Neural progenitor cell (in vitro differentiated cells): ENCODE results near the gene CCDC18.

ENCODE experiments used
- CTCF ChIP-seq: fragments of 200-600 bp; sonication (generic); IDR thresholded peaks from 2 replicates; pipeline ENCODE4 v1.5.1; 2017; ENCODE audit warnings: antibody characterized with exemption, mild to moderate bottlenecking
- EZH2 ChIP-seq: fragments of 200-600 bp; sonication (generic); IDR thresholded peaks from 2 replicates; pipeline ENCODE4 v1.6.1; 2017; ENCODE audit warnings: antibody characterized with exemption, mild to moderate bottlenecking, moderate library complexity
- EZH2phosphoT487 ChIP-seq: fragments of 200-600 bp; sonication (generic); IDR thresholded peaks from 2 replicates; pipeline ENCODE4 v1.6.1; 2017; ENCODE audit warnings: antibody characterized with exemption

DNA sequence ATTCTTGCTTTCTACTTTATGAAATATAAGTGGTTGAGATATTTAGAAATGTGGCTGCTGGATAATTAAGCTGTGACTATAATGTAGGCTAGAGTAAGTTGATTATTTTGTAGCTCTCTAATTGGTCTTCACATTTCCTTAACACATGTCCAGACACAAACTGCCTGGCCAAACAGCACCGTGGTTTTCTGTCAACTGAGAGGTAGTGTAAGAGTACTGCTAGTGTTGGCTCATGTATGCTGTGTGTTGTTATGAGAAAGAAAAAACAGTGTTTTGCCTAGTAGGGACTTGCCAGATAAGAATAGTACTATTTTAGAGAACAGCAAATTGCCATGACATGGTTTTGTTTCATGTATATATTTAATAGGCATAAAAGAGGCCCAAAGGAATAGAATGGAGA, 37.4 kb upstream of the CCDC18 start:
- TF ChIP-seq CTCF (no peak), EZH2 (no peak), EZH2phosphoT487 (no peak)
